IMR-90 (cell line): ENCODE results near the gene AGK. TPM values are rescaled to one million over a fixed set of nuclear protein-coding genes. Genes with fewer than 3 reads are reported as not detected.

Experiments used
- ATAC-seq: fragments of 200-7000 bp; cut with Tn5 transposase; 2 replicates; pipeline ENCODE4 v1.9.1; 2020; ENCODE audit warnings: low read depth, mild to moderate bottlenecking, moderate library complexity
- BruUV-seq: library from RNA; stranded (reverse); fragments of 400-500 nt; replicated peaks from 2 replicates; lab custom pipeline; 2021; lab: Mats Ljungman, UMichigan
- CTCF ChIA-PET: fragments of 300-600 bp; formaldehyde crosslinking; extraction: SDS; loops from one replicate; lab custom pipeline; 2021; ENCODE audit warnings: antibody characterized with exemption; lab: Yijun Ruan, JAX
- POLR2A ChIA-PET: fragments of 300-600 bp; sonication (Branson Sonifier 250); formaldehyde crosslinking; loops from one replicate; lab custom pipeline; 2022; ENCODE audit warnings: antibody characterized with exemption; ENCODE audit not compliant: unreplicated experiment; lab: Charles Lee
- DNase-seq: peaks from one replicate; pipeline ENCODE4 v3.0.0; 2013
- H2AFZ ChIP-seq: replicated peaks from 2 replicates; pipeline ENCODE3; 2013; ENCODE audit warnings: low read length, mild to moderate bottlenecking; ENCODE audit not compliant: poor library complexity
- H2AK5ac ChIP-seq: 2 replicates; pipeline ENCODE4 v1.6.1; 2013; ENCODE audit warnings: low read depth, low read length, inconsistent platforms
- H2AK9ac ChIP-seq: replicated peaks from 2 replicates; pipeline ENCODE3; 2013; ENCODE audit warnings: mild to moderate bottlenecking, low read depth, low read length, moderate library complexity; ENCODE audit not compliant: poor library complexity
- H2BK120ac ChIP-seq: 2 replicates; pipeline ENCODE4 v1.6.1; 2013; ENCODE audit warnings: low read depth, low read length, inconsistent platforms
- H2BK15ac ChIP-seq: 3 replicates; pipeline ENCODE4 v1.6.1; 2013; ENCODE audit warnings: low read depth, low read length, inconsistent platforms
- H2BK20ac ChIP-seq: 2 replicates; pipeline ENCODE4 v1.6.1; 2013; ENCODE audit warnings: low read depth, mild to moderate bottlenecking, inconsistent platforms, low read length, moderate library complexity
- H2BK5ac ChIP-seq: 2 replicates; pipeline ENCODE4 v1.6.1; 2013; ENCODE audit warnings: mild to moderate bottlenecking, low read depth, low read length, inconsistent platforms; ENCODE audit not compliant: poor library complexity, severe bottlenecking
- H3K14ac ChIP-seq: replicated peaks from 2 replicates; pipeline ENCODE4 v1.6.1; 2013; ENCODE audit warnings: low read depth, low read length, inconsistent platforms
- H3K18ac ChIP-seq: 2 replicates; pipeline ENCODE4 v1.6.1; 2013; ENCODE audit warnings: low read depth, low read length, control low read depth
- H3K23ac ChIP-seq: 2 replicates; pipeline ENCODE4 v1.6.1; 2013; ENCODE audit warnings: low read depth, low read length, inconsistent platforms
- H3K27ac ChIP-seq: 2 replicates; pipeline ENCODE4 v1.5.1; 2013; ENCODE audit warnings: mild to moderate bottlenecking, control low read depth, low read length; ENCODE audit not compliant: insufficient read depth
- H3K27me3 ChIP-seq: 2 replicates; pipeline ENCODE4 v1.6.1; 2013; ENCODE audit warnings: low read length; ENCODE audit not compliant: control insufficient read depth, insufficient read depth
- H3K36me3 ChIP-seq: 2 replicates; pipeline ENCODE4 v1.6.1; 2013; ENCODE audit warnings: low read length, mixed read lengths; ENCODE audit not compliant: control insufficient read depth, insufficient read depth
- H3K4ac ChIP-seq: 2 replicates; pipeline ENCODE4 v1.6.1; 2013; ENCODE audit warnings: low read depth, low read length, inconsistent platforms
- H3K4me1 ChIP-seq: 2 replicates; pipeline ENCODE4 v1.6.1; 2013; ENCODE audit warnings: low read length, mixed read lengths; ENCODE audit not compliant: control insufficient read depth, insufficient read depth
- H3K4me2 ChIP-seq: 2 replicates; pipeline ENCODE4 v1.6.1; 2013; ENCODE audit warnings: low read depth, mild to moderate bottlenecking, control low read depth, low read length, moderate library complexity
- H3K4me3 ChIP-seq: 2 replicates; pipeline ENCODE4 v1.5.1; 2013; ENCODE audit warnings: low read depth, mild to moderate bottlenecking, control low read depth, low read length, moderate library complexity; ENCODE audit not compliant: insufficient read depth
- H3K56ac ChIP-seq: 2 replicates; pipeline ENCODE4 v1.6.1; 2013; ENCODE audit warnings: low read length, inconsistent platforms; ENCODE audit not compliant: insufficient read depth; ENCODE audit errors: extremely low read depth
- H3K79me1 ChIP-seq, 2 experiments: 2 replicates each; pipeline ENCODE4 v1.6.1; 2013; ENCODE audit warnings: low read length in 2 of 2, inconsistent platforms in 1 of 2, low read depth in 1 of 2
- H3K9ac ChIP-seq: 2 replicates; pipeline ENCODE4 v1.6.1; 2013; ENCODE audit warnings: low read depth, low read length, control low read depth
- H3K9me1 ChIP-seq: 2 replicates; pipeline ENCODE4 v1.6.1; 2013; ENCODE audit warnings: low read length, inconsistent platforms; ENCODE audit not compliant: insufficient read depth
- H3K9me3 ChIP-seq: 2 replicates; pipeline ENCODE4 v1.6.1; 2013; ENCODE audit warnings: low read length; ENCODE audit not compliant: control insufficient read depth, insufficient read depth
- H4K20me1 ChIP-seq: 2 replicates; pipeline ENCODE4 v1.6.1; 2013; ENCODE audit warnings: low read length, inconsistent platforms; ENCODE audit not compliant: insufficient read depth
- H4K5ac ChIP-seq: 2 replicates; pipeline ENCODE4 v1.6.1; 2013; ENCODE audit warnings: mild to moderate bottlenecking, low read depth, low read length, control low read depth
- H4K8ac ChIP-seq, 2 experiments: 2 replicates each; pipeline ENCODE4 v1.6.1; 2013; ENCODE audit warnings: low read depth in 2 of 2, low read length in 2 of 2, control low read depth in 1 of 2, inconsistent platforms in 1 of 2
- H4K91ac ChIP-seq: 2 replicates; pipeline ENCODE4 v1.6.1; 2013; ENCODE audit warnings: low read depth, low read length, inconsistent platforms; ENCODE audit not compliant: insufficient read depth
- BHLHE40 ChIP-seq: fragments of 150-350 bp; IDR thresholded peaks from 2 replicates; pipeline ENCODE4 v1.6.1; 2016; ENCODE audit warnings: mild to moderate bottlenecking, low read depth, low read length
- CEBPB ChIP-seq: IDR thresholded peaks from 2 replicates; pipeline ENCODE4 v1.6.1; 2012; ENCODE audit warnings: low read depth, low read length, improper control_type of control experiment
- CHD1 ChIP-seq: IDR thresholded peaks from 2 replicates; pipeline ENCODE4 v1.6.1; 2012; ENCODE audit warnings: low read depth, low read length, improper control_type of control experiment
- CTCF ChIP-seq: conservative IDR thresholded peaks from 2 replicates; pipeline ENCODE4 v1.5.1; 2012; ENCODE audit warnings: mild to moderate bottlenecking, low read depth, low read length, improper control_type of control experiment
- ELK1 ChIP-seq: fragments of 150-350 bp; IDR thresholded peaks from 2 replicates; pipeline ENCODE4 v1.6.1; 2016; ENCODE audit warnings: low read depth, mild to moderate bottlenecking, low read length, moderate library complexity, borderline replicate concordance
- FOS ChIP-seq: fragments of 150-350 bp; IDR thresholded peaks from 2 replicates; pipeline ENCODE4 v1.6.1; 2016; ENCODE audit warnings: low read depth, low read length
- MAFK ChIP-seq: IDR thresholded peaks from 2 replicates; pipeline ENCODE4 v1.6.1; 2012; ENCODE audit warnings: low read depth, low read length, improper control_type of control experiment
- MAZ ChIP-seq: IDR thresholded peaks from 2 replicates; pipeline ENCODE4 v1.6.1; 2012; ENCODE audit warnings: low read depth, mild to moderate bottlenecking, low read length, improper control_type of control experiment, moderate library complexity, borderline replicate concordance
- MXI1 ChIP-seq: IDR thresholded peaks from 2 replicates; pipeline ENCODE4 v1.6.1; 2012; ENCODE audit warnings: low read depth, mild to moderate bottlenecking, low read length, moderate library complexity, borderline replicate concordance
- NFE2L2 ChIP-seq: fragments of 150-350 bp; IDR thresholded peaks from 2 replicates; pipeline ENCODE4 v1.6.1; 2016; ENCODE audit warnings: low read depth, mild to moderate bottlenecking, low read length
- POLR2A ChIP-seq: IDR thresholded peaks from 2 replicates; pipeline ENCODE4 v1.6.1; 2012; ENCODE audit warnings: mild to moderate bottlenecking, low read depth, low read length
- RAD21 ChIP-seq: IDR thresholded peaks from 2 replicates; pipeline ENCODE4 v1.6.1; 2012; ENCODE audit warnings: low read length, improper control_type of control experiment
- RCOR1 ChIP-seq: IDR thresholded peaks from 2 replicates; pipeline ENCODE4 v1.6.1; 2012; ENCODE audit warnings: mild to moderate bottlenecking, low read length, improper control_type of control experiment; ENCODE audit not compliant: insufficient replicate concordance
- RFX5 ChIP-seq: IDR thresholded peaks from 2 replicates; pipeline ENCODE4 v1.8.0; 2012; ENCODE audit warnings: low read depth, mild to moderate bottlenecking, low read length, moderate library complexity
- SMC3 ChIP-seq: fragments of 150-350 bp; IDR thresholded peaks from 2 replicates; pipeline ENCODE4 v1.6.1; 2016; ENCODE audit warnings: low read depth, mild to moderate bottlenecking, antibody characterized with exemption, low read length, moderate library complexity
- USF2 ChIP-seq: fragments of 150-350 bp; IDR thresholded peaks from 2 replicates; pipeline ENCODE4 v1.6.1; 2017; ENCODE audit warnings: mild to moderate bottlenecking, antibody characterized with exemption, low read length, low read depth
- WGBS, 2 experiments: methylation state at CpG; one replicate each; pipeline versions ENCODE4 v1.1.5 to v1.1.7; 2013; ENCODE audit warnings: missing lambda C conversion rate in 2 of 2; ENCODE audit not compliant: insufficient read length in 1 of 2; ENCODE audit errors: extremely low coverage in 2 of 2; 5-methylcytosine and 5-hydroxymethylcytosine counted together
- dilution Hi-C: fragments of 300-500 bp; cut with HindIII; formaldehyde crosslinking; loops from one replicate; pipeline ENCODE4 v1.14.3; 2018; ENCODE audit warnings: low sequenced_read_pairs; ENCODE audit not compliant: unreplicated experiment
- in situ Hi-C: fragments of 300-500 bp; cut with MboI; formaldehyde crosslinking; loops from 3 replicates; pipeline ENCODE4 v1.14.3; 2019; ENCODE audit warnings: low sequenced_read_pairs, inconsistent platforms, mixed read lengths
- intact Hi-C: fragments of 100-400 bp; cut with micrococcal nuclease; formaldehyde crosslinking; loops from 2 replicates; pipeline ENCODE4 v1.10.0; 2022
- polyA plus RNA-seq, 3 experiments: library from polyadenylated mRNA; depleted of rRNA; stranded (reverse); fragments of >200 nt; gene quantifications; 2 replicates each; pipeline ENCODE4 v1.2.3, GENCODE V29; 2012; ENCODE audit warnings: low replicate concordance in 1 of 3
- total RNA-seq: library from RNA; depleted of rRNA; stranded (reverse); fragments of >200 nt; gene quantifications from 2 replicates; pipeline ENCODE4 v1.2.3, GENCODE V29; 2012

Gene AGK
- total and polyA plus RNA-seq, 2 of the 4 experiments (the other 2 are of a cell fraction), result 35.5 to 37.3 TPM

GRCh38 chr7:141562972-141563371 lies 11.8 kb downstream of the AGK start:
- POLR2A ChIA-PET, result no interaction called here
- no peak overlapping the region for H2AK5ac ChIP-seq
- H4K5ac ChIP-seq, result no peak overlapping the region
- H2BK5ac ChIP-seq, result no peak overlapping the region
- no peaks in the 10 kb centered on the region for H3K27me3 ChIP-seq
- no peak overlapping the region for H4K8ac ChIP-seq
- no TSS peak for BruUV-seq
- no peak overlapping the region for H3K14ac ChIP-seq
- no peak overlapping the region for H3K27ac ChIP-seq
- H2BK20ac ChIP-seq, result no peak overlapping the region
- no peaks in the 10 kb centered on the region for H3K9me1 ChIP-seq
- no peak overlapping the region for H3K18ac ChIP-seq
- in situ Hi-C loops, result no loop called here
- no peak overlapping the region for H2AFZ ChIP-seq
- H3K4ac ChIP-seq, result no peak overlapping the region
- no peak for ATAC-seq
- H3K4me2 ChIP-seq, result no peak overlapping the region
- H3K56ac ChIP-seq, result no peak overlapping the region
- H3K23ac ChIP-seq, result no peak overlapping the region
- H3K4me1 ChIP-seq, result 0 out of 2 replicates have a peak, but pooled peaks cover 1% of the 10 kb centered on the region
- no peak overlapping the region for H2AK9ac ChIP-seq
- H3K9me3 ChIP-seq, result no peaks in the 10 kb centered on the region
- no peak overlapping the region for H3K4me3 ChIP-seq
- no peak overlapping the region for H2BK120ac ChIP-seq
- dilution Hi-C loops, result no loop called here
- H4K91ac ChIP-seq, result no peak overlapping the region
- CTCF ChIA-PET, result no interaction called here
- no CpG with 5 or more reads among the region's 2 CpGs for WGBS, 2 experiments
- H2BK15ac ChIP-seq, result no peak overlapping the region
- intact Hi-C loops, result no loop called here
- DNase-seq, result no peak
- H3K9ac ChIP-seq, result no peak overlapping the region
- H4K20me1 ChIP-seq, result peaks cover 7% of the 10 kb centered on the region; the same call in 1 of the 2 replicates
- H3K79me1 ChIP-seq, result peaks cover 6 to 11% of the 10 kb centered on the region in 2 experiments; a peak in 3 of 4 replicates
- peaks cover 12% of the 10 kb centered on the region for H3K36me3 ChIP-seq
- TF ChIP-seq POLR2A, result no peak
- no peak for TF ChIP-seq ELK1
- no peak for TF ChIP-seq CTCF
- TF ChIP-seq CEBPB, result no peak
- no peak for TF ChIP-seq CHD1
- TF ChIP-seq RCOR1, result no peak
- TF ChIP-seq SMC3, result no peak
- no peak for TF ChIP-seq MAFK
- TF ChIP-seq FOS, result no peak
- no peak for TF ChIP-seq MAZ
- TF ChIP-seq RFX5, result no peak
- no peak for TF ChIP-seq NFE2L2
- no peak for TF ChIP-seq RAD21
- no peak for TF ChIP-seq USF2
- no peak for TF ChIP-seq MXI1
- no peak for TF ChIP-seq BHLHE40
